ENCODE data around the gene ZSWIM6.

The ZSWIM6 gene

DNA sequence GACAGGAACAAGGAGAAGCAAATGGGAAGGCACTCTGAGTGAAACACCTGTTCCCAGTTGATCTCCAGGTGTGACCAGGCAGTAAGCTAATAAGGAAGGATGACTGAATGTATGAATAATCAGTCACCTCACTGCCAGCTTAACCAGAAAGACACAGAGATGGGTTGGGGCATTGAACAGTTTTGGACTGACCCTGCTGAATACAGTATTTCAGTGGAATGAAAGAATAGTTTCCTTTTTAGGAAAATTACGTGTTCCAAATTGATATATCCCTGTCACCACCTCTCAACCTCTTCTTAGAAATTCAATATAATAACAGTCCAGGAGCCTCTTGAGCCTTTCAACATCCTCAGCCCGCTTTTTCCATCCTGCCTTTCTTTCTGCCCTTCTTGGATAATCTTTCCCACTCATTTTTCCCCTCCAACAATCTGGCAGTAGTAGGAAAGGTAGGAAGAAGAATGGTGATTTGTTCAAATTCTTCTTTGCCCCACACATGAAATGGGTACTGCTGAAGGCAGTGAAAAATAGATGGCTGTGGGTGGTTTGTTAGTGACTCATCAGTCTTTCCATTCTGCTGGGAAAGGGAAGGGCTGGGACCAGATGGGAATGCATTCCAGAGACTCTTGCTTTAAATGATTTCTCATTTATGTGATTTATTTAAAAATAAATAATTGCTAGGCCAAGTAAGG lies 117.9 kb downstream of the ZSWIM6 start:
- DNase-seq, result peak; percentile 14

DNA sequence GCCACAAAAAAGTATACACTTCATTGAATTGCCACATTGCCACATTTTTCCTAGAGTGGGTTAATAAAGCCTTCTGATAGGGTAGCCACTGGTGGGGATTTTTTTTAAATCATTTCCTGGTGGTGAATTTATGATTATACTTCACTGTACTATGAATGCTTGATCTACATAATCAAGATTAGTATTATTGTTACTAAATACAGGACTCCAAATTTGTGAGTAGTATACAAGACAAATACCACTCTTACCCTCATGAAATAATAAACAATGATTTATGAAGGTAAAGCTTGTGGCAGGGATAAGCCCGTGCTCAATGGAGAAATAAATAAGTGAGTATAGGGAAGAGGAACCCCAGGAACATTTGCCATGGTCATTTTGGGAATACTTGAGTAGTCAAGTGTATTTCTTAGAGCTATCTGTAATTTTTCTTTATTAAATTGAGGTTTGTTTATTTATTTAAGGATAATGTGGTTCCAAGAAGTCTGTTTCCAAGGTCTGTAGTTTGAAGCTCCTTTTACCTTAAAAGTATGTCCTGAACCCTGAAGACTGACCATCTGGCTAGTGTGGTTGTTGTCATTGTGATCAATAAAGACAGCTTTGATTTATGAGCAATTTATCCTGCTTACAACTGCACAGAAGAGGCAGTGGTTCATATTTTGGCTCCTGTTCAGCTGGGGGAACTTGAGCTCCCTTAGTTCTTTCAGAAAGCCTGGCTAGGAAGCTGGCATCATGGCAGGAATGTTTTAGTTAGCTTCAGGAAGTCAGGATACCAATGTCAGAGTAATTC lies 118.6 kb downstream of the ZSWIM6 start:
- peak; percentile 78 for DNase-seq

DNA sequence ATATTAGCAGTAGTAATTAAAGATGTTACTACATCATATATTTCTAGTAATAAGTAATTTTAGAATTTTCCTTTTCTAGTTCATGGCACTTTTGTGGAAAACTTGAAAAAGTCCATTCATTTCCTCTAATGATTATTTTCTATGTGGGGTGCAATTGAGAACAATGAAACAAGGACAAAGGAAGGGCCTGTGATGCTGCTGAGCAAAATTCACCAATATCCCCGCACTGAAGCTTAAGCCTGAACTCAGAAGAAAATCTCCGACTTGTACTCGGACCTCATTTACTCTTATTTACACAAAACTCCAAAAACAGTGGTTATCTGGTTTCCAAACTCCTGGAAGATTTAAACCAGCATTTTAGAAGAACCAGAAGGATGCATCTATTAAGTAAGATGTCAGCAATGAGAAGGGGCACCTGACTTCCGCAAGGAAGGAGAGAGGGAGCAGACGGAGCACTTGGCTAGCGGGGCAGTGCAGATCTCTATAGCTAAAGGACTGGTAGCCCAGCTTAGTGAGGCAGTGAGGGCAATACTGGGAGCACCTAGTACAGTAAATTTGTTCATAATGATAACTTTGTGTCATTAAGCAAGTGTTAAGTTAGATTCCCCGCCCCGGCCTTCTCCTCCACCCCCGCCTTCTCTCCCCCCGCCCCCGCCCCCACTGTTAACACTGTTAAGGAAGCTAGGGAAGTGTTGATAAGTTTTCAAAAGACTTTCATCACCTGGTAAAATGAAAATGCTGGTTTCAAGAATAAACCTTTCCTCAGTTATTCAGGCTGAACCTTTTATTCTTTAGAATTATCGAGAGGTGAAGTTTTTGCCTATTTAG lies 123.3 kb downstream of the ZSWIM6 start:
- DNase-seq, result no peak

DNA sequence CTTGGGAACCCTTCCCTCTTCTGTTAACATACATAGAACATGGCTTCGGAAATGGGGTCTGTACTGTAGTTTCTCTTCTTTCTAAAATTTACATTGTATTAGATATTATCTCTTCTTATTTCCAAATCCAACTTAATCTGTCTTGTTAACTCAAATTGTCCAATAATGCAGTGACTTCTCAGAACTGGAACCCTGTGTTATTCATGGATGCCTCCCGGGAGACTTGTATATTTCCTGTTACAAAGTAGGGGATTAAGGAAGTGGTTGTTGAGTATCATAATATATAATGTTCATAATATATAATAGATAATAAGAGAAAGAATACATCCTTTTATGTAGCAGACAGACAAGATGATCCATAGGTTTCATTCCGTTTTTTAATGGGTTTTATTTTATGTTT lies 128.4 kb downstream of the ZSWIM6 start:
- no peak for DNase-seq

DNA sequence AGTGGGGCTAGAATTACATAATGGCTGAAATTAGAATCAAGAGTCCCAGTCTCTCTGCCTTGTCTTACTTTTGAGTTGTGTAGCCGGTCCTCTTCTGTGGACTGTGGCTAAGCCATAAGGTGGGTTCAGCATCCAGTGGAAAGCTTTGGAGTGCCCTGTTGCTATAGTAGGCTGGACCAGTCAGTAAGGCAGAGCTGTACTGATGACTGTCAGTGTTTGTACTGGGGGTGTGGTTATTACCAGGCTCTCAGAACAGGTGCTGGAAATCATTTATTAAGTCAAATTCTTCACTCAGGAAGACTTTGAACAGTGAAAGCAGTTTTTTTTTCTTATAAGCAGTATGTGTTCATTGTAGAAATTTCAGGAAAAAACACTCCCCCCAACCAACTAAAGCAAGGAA lies 129.4 kb downstream of the ZSWIM6 start:
- DNase-seq, result no peak

DNA sequence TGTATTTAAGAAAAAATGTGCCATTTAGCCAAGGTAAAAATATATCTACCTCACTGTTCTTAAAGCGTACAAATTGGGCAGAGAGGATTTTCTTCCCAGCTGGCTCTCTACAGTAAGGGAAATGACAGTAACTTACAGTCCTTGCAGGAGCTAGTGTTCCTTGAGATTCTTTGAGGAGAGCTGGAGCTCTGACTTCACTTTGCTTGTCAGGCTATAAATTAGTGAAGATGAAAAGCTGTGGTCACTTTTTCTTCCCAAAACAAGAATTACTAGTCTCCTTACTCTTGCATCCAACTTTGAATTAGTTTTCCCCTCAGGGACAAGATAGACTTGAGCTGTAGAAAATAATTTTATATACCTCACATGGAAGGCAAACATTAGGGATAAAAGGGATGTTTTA lies 129.9 kb downstream of the ZSWIM6 start:
- no peak for DNase-seq

DNA sequence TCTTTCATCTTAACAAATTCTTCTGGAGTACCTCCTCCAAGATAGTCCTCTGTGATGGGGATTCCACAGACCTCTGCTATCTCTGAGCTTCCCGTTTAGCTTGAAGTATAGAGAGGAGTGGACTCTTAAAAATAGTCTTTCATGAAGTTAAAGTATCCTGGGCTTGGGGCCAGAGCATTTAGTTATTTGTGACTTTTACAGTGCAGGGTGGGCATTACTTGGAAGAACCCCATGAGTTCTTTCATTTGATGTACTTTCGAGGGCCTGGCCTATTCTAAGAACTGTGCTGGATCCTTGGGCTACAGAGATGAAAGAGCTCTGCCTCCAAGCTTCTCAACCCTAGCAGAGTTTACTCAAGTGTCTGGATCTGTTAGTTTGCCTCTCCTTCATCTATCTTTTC lies 131.5 kb downstream of the ZSWIM6 start:
- no peak for DNase-seq

DNA sequence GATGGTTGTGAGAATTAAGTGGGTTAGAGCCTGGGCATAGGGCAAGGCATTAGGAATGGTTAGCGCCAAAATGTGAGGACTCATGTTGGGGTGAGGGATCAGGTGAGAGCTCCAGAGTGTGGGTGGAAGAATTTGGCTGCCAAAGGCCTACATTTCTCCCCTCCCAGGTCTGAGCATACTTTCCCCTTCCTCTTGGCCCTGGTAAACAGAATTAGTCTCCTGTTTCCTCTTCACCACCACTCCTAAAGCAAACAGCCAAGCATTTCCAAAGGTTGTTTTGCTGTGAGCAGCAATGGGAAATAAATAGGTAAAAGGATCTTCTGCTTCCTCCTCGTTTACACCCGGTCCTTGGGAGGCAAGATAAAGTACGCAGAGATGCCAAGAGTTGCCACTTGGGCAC lies 132.5 kb downstream of the ZSWIM6 start:
- DNase-seq, result no peak

DNA sequence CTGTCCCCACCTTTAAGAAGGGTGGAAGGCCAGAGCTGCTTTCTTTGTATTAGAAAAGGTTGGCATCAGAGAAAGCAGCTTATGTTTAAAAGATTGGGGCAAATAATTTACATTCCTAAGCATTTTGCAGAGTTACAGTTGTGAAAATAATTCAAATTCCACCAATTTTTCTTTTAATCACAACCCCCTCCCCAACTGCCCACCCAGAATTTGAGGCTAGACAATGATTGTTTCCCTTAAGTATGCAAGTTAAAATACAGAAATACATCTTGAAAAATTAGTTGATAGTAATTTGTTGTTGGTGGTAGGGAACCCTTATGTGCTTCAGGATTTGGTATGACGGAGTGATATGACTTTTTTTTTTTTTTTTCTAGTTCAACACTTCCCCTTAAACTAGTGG lies 133.0 kb downstream of the ZSWIM6 start:
- no peak for DNase-seq

DNA sequence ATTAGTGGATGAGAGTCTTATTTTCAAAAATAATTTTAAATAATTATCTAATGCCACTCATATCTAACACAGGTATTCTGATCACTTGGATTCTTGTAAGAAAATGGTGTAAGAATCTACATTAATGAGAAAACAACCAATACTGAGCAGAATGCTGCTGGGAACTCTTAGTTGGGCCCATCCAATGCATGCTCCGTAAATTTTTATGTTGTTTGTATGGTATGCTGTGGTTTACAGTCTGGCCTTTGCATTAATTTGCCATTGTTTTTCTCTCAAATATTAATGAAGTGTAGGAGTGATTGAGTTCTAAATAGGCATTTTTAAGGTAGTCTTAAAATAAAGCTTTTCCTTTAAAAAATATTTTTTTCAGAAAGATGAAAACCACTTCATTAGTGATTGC lies 133.4 kb downstream of the ZSWIM6 start:
- DNase-seq, result no peak

DNA sequence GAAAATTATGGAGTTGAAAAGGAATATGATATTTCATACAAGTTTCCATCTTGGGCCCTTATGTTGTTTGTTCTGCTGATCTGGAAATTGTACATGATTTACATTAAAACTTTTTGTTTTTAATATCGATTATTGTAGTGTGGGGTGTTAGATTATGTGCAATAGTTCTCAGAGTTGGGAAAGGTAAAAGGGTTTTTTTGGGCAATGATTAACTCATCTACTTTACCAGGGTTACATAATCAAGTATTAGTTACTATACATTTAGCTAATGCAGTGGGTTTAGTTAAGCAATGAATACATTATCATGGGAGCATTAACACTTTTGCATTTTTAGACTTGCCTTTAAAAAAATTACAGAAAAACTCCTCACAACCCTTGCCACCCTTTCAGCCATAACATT lies 134.0 kb downstream of the ZSWIM6 start:
- no peak for DNase-seq

DNA sequence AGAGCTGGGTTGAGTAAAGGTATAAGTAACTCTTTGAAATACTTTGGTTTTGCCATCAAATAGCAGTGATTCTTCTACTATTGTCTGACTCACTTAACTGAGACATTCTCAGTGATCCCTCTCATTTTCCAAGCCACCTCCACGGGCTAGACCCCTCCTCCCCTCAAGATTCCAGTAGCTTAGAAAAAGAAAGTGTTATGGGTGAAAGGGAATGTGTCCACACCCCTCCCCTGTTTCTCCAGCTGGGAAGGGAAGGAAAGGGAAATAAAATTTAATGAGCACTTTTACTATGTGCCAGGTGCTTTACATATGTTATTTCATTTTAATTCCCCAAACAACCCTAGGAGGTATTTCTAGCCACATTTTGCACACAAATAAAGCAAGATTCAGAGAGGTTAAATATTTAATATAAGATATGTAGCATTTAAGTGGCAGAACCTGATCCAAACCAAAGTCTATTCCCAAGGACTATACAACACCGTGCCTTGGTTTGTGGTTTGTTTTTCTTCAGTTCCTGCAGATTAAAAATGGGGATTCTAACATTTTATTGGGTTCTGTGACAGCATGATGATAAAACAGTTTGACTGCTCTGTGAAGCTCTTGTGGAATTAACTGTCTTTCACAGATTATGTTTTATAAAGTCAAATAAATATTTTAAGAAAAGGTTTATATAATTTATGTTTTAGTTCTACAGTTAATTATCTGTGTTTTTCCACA lies 135.9 kb downstream of the ZSWIM6 start:
- DNase-seq, result no peak

DNA sequence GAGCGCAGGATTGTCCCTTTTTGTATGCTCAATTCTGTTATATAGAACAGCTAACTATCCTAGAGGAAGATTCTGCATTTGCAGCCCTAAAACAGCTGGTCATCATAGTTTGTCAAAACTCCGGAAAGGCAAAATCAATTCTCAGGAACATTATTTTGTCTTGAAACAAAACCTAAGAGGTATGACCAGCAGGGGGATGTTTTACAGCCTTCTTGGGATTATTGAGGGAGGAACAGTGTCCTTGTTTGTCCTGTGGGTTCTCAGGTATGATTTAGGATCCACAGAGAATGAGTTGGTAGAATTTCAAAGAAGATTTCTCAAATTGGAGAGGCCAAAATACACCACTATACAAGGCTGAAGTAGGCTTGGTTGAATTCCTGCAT lies 136.4 kb downstream of the ZSWIM6 start:
- DNase-seq, result no peak

DNA sequence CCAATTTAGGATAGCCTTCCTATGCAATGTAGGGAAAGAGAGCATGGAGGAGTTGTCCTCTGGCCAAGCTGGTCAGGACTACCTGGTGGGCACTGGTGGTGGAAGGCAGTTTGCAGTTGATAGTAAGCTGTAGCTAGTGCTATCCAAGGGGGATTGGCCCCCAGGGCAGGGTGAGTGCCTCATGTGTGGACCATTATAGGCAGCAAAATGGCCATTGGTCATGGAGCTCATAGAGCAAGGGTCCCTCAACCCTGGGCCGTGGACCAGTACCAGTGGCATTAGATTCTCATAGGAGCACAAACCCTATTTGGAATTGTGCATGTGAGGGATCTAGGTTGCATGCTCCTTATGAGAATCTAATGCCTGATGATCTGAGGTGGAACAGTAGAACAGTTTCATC lies 139.3 kb downstream of the ZSWIM6 start:
- no peak for DNase-seq

DNA sequence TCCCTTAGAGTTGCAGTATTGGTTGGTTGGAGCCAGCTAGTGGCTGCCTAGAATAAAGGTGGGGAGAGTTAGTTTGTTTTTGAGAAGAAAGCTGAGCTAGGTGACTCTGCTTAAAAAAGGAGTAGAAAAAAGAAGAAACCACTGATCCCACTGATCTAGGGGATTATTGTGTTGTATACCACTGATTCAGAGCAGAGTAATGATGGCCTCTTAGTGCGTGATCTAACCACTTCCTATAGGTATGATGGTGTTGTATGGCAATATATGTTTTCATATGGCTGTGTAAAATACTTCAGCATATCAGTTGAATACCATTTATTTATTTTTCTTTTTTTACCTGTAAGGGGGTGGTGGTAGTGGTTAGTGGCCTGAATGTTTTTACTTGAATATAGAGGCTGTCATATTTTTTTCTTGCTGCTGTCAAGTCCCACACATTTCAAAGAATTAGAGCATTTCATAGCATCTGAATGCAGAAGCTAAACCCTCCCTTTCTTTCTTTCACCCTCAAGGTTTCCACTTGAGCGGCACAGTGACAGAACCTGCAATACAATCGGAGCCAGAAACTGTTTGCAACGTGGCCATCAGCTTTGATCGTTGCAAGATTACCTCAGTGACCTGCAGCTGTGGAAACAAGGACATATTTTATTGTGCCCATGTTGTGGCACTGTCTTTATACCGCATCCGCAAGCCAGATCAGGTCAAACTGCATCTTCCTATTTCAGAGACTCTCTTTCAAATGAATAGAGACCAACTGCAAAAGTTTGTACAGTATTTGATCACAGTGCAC lies 140.3 kb downstream of the ZSWIM6 start:
- DNase-seq, result no peak

DNA sequence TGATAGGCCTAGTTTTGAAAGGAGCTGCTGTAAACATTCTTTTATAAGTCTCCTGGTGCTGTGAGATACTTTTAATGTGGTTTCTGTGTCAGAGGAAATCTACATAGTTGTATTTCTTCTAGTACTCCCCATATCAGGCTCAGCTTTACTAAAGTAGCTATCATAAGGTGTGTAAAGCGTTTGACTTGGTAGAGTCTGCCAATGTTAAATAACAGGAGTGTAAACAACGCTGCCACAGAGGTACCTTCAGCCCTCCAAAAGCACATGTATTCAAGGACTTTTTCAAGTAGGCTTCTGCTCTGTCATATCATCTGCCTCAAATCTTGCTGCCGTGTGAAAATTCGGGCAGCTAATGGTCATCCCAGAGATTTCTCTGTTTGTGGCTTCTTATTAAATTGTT lies 142.7 kb downstream of the ZSWIM6 start:
- no peak for DNase-seq

DNA sequence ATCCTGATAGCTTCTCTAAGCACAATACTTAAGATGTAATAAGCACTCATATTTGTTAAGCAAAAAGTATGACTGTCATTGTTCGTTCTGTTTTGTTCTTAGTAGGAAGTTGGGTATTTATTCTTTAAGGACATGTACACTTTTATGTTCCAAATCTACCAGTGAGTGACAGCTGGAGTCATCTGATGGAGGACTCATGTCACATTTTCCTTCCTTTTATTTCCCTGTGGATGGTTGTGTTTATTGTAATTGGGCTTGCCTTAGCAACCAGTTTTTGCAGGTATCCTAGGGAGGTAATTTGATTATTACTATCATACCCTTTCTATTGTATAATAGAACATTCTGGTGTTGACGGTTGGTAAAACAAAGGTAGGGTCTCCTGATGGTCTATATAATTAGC lies 145.7 kb downstream of the ZSWIM6 start:
- DNase-seq, result no peak

DNA sequence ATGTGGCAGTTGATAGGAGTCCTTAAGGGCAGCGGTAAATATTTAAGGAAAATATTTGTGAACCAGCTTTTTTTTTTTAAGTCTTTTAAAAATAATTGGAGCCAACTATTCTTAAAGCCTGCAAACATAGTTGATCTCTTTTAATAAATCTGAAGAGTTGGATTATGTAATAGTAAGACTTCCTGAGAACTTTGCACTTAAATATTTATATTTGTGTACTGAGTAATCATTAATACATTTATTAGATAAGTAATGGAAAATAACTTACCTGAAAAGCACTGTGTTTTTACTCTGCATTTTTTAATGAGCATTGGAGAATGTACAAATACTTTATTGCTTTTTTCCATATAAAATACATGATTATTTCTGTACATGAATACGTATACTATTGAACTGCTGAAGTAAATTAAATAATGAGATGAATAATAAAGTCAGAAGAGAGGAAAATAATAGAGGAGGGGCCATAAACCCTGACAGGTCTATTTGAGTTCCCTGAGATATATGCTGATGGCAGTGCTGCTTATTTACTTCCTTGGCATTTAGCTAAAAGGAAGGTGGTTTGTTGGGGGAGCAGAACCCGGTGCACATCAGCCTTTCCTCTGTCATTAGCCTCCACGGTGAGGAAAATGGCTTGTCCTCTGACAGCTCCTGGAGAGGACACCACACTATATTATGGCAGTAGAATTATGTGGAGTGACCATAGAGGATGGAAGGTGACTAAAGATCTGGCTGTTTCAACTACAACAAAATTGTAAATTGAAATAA lies 148.0 kb downstream of the ZSWIM6 start:
- DNase-seq, result no peak

DNA sequence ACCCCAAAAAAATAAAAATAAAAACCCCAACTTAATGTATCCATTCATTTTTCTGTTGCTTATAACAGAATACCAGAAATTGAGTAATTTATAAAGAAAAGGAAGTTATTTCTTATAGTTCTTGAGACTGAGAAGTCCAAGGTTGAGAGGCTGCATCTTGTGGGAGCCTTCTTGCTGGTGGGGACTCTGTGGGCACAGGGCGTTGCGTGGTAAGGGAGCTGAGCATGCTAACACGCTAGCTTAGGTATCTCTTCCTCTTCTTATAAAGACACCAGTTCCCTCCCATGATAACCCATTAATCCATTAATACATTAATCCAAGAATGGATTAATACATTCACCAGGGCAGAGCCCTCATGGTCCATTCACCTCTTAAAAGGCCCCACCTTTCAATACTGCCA lies 150.9 kb downstream of the ZSWIM6 start:
- no peak for DNase-seq

DNA sequence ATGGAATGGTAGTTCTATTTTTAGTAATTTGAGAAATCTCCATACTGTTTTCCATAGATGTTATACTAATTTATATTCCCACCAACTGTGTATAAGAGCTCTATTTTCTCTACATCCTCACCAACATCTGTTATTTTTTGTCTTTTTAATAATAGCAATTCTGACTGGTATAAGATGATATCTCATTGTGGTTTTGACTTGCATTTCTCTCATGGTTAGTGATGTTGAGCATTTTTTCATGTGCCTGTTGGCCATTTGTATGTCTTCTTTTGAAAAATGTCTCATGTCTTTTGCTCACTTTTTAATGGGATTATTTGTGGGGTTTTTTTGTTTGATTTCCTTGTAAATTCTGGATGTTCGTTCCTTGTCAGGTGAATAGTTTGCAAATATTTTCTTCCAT lies 154.4 kb downstream of the ZSWIM6 start:
- no peak for DNase-seq

DNA sequence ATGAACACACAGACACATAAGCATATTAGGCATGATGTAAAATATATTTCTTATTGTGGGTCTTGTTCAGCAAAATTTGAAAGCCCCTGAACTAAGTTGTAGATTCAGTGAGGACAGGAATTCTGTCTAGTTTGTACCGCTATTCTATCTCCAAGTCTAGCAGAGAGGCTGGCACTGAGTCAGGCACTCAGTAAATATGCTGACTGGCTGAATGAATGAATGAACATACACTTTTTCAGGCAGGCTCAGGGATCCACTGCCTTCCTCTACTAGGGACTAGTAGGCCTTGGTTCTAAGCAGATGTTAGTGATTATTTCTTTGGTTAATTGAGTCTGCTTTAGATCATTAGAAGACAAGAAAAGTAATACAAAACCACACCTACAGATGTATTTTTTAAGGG lies 157.5 kb downstream of the ZSWIM6 start:
- peak; percentile 34 for DNase-seq

DNA sequence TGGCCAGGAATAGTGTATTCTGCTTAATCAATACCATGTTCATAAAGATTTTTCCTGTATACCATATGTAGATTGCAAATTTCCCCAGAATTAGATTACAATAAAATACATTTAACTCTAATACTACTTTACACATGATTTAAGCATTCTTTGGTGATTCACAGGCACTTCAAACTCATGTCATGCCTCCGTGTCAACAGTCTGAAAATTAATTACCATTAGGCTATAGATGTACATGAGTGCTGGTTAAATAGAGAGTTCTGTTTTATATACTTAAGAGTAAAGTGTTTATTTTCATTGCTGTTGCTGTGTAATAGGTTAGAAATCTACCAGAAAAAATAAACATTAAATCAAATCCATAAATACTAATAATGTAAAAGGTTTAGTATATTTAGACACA lies 159.8 kb downstream of the ZSWIM6 start:
- DNase-seq, result no peak
